ENCODE measurements around the gene NTN3.

The NTN3 gene

GRCh38 chr16:2450535-2450934 lies 20.6 kb upstream of the NTN3 start:
- Histone ChIP-seq H3K4me2 (ENCODE audit: insufficient read depth, low read length, poor library complexity, severe bottlenecking) (no peak overlapping the region), H3K18ac (ENCODE audit: low read length) (no peak overlapping the region), H2BK15ac (ENCODE audit: low read length) (no peak overlapping the region), H3K27ac (replicated peaks; ENCODE audit: low read length) (no peak overlapping the region), H2AFZ (ENCODE audit: low read length) (no peak overlapping the region), H2AK5ac (ENCODE audit: low read depth, low read length) (no peak overlapping the region), H2BK120ac (ENCODE audit: low read depth, low read length) (no peak overlapping the region), H2BK12ac (ENCODE audit: low read length) (no peak overlapping the region), H3K79me1 (ENCODE audit: low read depth, low read length) (peaks cover 9% of the 10 kb centered on the region), H3K9me3 (replicated peaks in 1 of 2; ENCODE audit: control insufficient read depth in 2 of 2, insufficient read depth in 1 of 2, low read depth in 1 of 2, low read length in 2 of 2) (no peaks in the 10 kb centered on the region), H3K27me3 (ENCODE audit: control insufficient read depth in 3 of 3, insufficient read depth in 3 of 3, low read depth in 1 of 3, low read length in 3 of 3) (no peaks in the 10 kb centered on the region), H4K91ac (ENCODE audit: low read depth, low read length, poor library complexity) (no peak overlapping the region), H3K9ac (ENCODE audit: low read depth, low read length, poor library complexity) (no peak overlapping the region), H4K8ac (ENCODE audit: low read depth, low read length) (no peak overlapping the region), H3K36me3 (replicated peaks in 1 of 2; ENCODE audit: control insufficient read depth in 2 of 2, insufficient read depth in 2 of 2, low read length in 2 of 2) (peaks cover 71 to 96% of the 10 kb centered on the region in 2 donors), H3K4me1 (ENCODE audit: control insufficient read depth in 2 of 2, insufficient read depth in 1 of 2, low read depth in 1 of 2, low read length in 2 of 2) (no peaks in the 10 kb centered on the region), H3K4ac (ENCODE audit: low read length) (no peak overlapping the region), H3K14ac (ENCODE audit: low read length) (no peak overlapping the region), H3K23ac (ENCODE audit: low read depth, low read length, poor library complexity) (no peak overlapping the region), H2BK5ac (ENCODE audit: low read length) (no peak overlapping the region), H3K4me3 (ENCODE audit: low read length in 2 of 2) (no peak overlapping the region)
- WGBS, 2 donors (ENCODE audit: extremely low coverage in 2 of 2, insufficient read length in 2 of 2, insufficient replicate concordance in 1 of 2), result no CpG with 5 or more reads among the region's 8 CpGs
- DNase-seq (ENCODE audit: low spot score), result no peak

- H3K9me3 ChIP-seq (replicated peaks in 1 of 2; ENCODE audit: control insufficient read depth in 2 of 2, insufficient read depth in 1 of 2, low read depth in 1 of 2, low read length in 2 of 2), result no peaks in the 10 kb centered on the region
- no peak overlapping the region for H2BK12ac ChIP-seq (ENCODE audit: low read length)
- no peak overlapping the region for H3K14ac ChIP-seq (ENCODE audit: low read length)
- H3K4me3 ChIP-seq (ENCODE audit: low read length in 2 of 2), result no peak overlapping the region
- H3K27ac ChIP-seq (replicated peaks; ENCODE audit: low read length), result no peak overlapping the region
- peaks cover 7% of the 10 kb centered on the region for H3K79me1 ChIP-seq (ENCODE audit: low read depth, low read length)
- H2AK5ac ChIP-seq (ENCODE audit: low read depth, low read length), result no peak overlapping the region
- H4K8ac ChIP-seq (ENCODE audit: low read depth, low read length), result no peak overlapping the region
- H2BK15ac ChIP-seq (ENCODE audit: low read length), result no peak overlapping the region
- peak overlapping the region; percentile 43 for H3K23ac ChIP-seq (ENCODE audit: low read depth, low read length, poor library complexity)
- H3K4me2 ChIP-seq (ENCODE audit: insufficient read depth, low read length, poor library complexity, severe bottlenecking), result no peak overlapping the region
- no peak overlapping the region for H2AFZ ChIP-seq (ENCODE audit: low read length)
- H2BK120ac ChIP-seq (ENCODE audit: low read depth, low read length), result no peak overlapping the region
- no peaks in the 10 kb centered on the region for H3K4me1 ChIP-seq (ENCODE audit: control insufficient read depth in 2 of 2, insufficient read depth in 1 of 2, low read depth in 1 of 2, low read length in 2 of 2)
- no peak overlapping the region for H3K18ac ChIP-seq (ENCODE audit: low read length)
- no peak overlapping the region for H3K9ac ChIP-seq (ENCODE audit: low read depth, low read length, poor library complexity)
- H3K27me3 ChIP-seq (ENCODE audit: control insufficient read depth in 3 of 3, insufficient read depth in 3 of 3, low read depth in 1 of 3, low read length in 3 of 3), result no peaks in the 10 kb centered on the region
- peaks cover 72 to 96% of the 10 kb centered on the region in 2 donors for H3K36me3 ChIP-seq (replicated peaks in 1 of 2; ENCODE audit: control insufficient read depth in 2 of 2, insufficient read depth in 2 of 2, low read length in 2 of 2)
- H2BK5ac ChIP-seq (ENCODE audit: low read length), result no peak overlapping the region
- no CpG with 5 or more reads among the region's 19 CpGs for WGBS, 2 donors (ENCODE audit: extremely low coverage in 2 of 2, insufficient read length in 2 of 2, insufficient replicate concordance in 1 of 2)
- H4K91ac ChIP-seq (ENCODE audit: low read depth, low read length, poor library complexity), result no peak overlapping the region
- no peak for DNase-seq (ENCODE audit: low spot score)
- H3K4ac ChIP-seq (ENCODE audit: low read length), result no peak overlapping the region
Observed at GRCh38 chr16:2450975-2451381, 20.1 kb upstream of the NTN3 start.

- Histone ChIP-seq H3K4me2 (ENCODE audit: insufficient read depth, low read length, poor library complexity, severe bottlenecking) (no peak overlapping the region), H2BK5ac (ENCODE audit: low read length) (no peak overlapping the region), H3K9me3 (replicated peaks in 1 of 2; ENCODE audit: control insufficient read depth in 2 of 2, insufficient read depth in 1 of 2, low read depth in 1 of 2, low read length in 2 of 2) (no peaks in the 10 kb centered on the region), H3K9ac (ENCODE audit: low read depth, low read length, poor library complexity) (no peak overlapping the region), H4K8ac (ENCODE audit: low read depth, low read length) (no peak overlapping the region), H3K14ac (ENCODE audit: low read length) (no peak overlapping the region), H2BK120ac (ENCODE audit: low read depth, low read length) (no peak overlapping the region), H3K27me3 (ENCODE audit: control insufficient read depth in 3 of 3, insufficient read depth in 3 of 3, low read depth in 1 of 3, low read length in 3 of 3) (no peaks in the 10 kb centered on the region), H3K18ac (ENCODE audit: low read length) (no peak overlapping the region), H3K79me1 (ENCODE audit: low read depth, low read length) (peaks cover 8% of the 10 kb centered on the region), H4K91ac (ENCODE audit: low read depth, low read length, poor library complexity) (no peak overlapping the region), H2AK5ac (ENCODE audit: low read depth, low read length) (no peak overlapping the region), H3K23ac (ENCODE audit: low read depth, low read length, poor library complexity) (peak overlapping the region; percentile 17), H3K4ac (ENCODE audit: low read length) (no peak overlapping the region), H2BK15ac (ENCODE audit: low read length) (no peak overlapping the region), H3K27ac (replicated peaks; ENCODE audit: low read length) (no peak overlapping the region), H3K36me3 (replicated peaks in 1 of 2; ENCODE audit: control insufficient read depth in 2 of 2, insufficient read depth in 2 of 2, low read length in 2 of 2) (peaks cover 71 to 96% of the 10 kb centered on the region in 2 donors), H3K4me3 (ENCODE audit: low read length in 2 of 2) (no peak overlapping the region), H2BK12ac (ENCODE audit: low read length) (no peak overlapping the region), H3K4me1 (ENCODE audit: control insufficient read depth in 2 of 2, insufficient read depth in 1 of 2, low read depth in 1 of 2, low read length in 2 of 2) (no peaks in the 10 kb centered on the region), H2AFZ (ENCODE audit: low read length) (no peak overlapping the region)
- no CpG with 5 or more reads among the region's 18 CpGs for WGBS, 2 donors (ENCODE audit: extremely low coverage in 2 of 2, insufficient read length in 2 of 2, insufficient replicate concordance in 1 of 2)
- no peak for DNase-seq (ENCODE audit: low spot score)
Observed at GRCh38 chr16:2451851-2452320, 19.2 kb upstream of the NTN3 start.

DNA sequence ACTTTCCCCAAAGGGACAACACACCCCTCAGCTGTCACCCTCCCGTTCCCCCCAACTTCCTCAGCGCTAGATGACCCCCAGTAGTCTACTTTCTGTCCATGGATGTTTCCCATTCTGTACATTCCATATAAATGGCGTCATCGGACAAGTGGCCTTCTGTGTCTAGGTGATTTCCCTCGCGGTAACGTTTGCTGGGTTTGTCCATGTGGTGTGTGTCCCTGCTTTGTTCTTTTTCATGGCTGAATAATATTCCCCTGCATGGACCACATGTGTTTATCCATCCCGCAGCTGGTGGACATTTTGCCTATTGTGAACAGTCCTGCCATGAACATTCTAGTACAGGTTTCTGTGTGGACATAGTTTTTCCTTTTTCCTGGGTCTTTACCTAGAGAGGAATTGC lies 18.4 kb upstream of the NTN3 start:
- H3K4me3 ChIP-seq (ENCODE audit: low read length in 2 of 2), result no peak overlapping the region
- H3K36me3 ChIP-seq (replicated peaks in 1 of 2; ENCODE audit: control insufficient read depth in 2 of 2, insufficient read depth in 2 of 2, low read length in 2 of 2), result peaks cover 75 to 98% of the 10 kb centered on the region in 2 donors
- no peak overlapping the region for H3K4me2 ChIP-seq (ENCODE audit: insufficient read depth, low read length, poor library complexity, severe bottlenecking)
- no peak overlapping the region for H3K18ac ChIP-seq (ENCODE audit: low read length)
- H4K91ac ChIP-seq (ENCODE audit: low read depth, low read length, poor library complexity), result no peak overlapping the region
- no peak overlapping the region for H2BK15ac ChIP-seq (ENCODE audit: low read length)
- peaks cover 8% of the 10 kb centered on the region for H3K79me1 ChIP-seq (ENCODE audit: low read depth, low read length)
- H3K4me1 ChIP-seq (ENCODE audit: control insufficient read depth in 2 of 2, insufficient read depth in 1 of 2, low read depth in 1 of 2, low read length in 2 of 2), result no peaks in the 10 kb centered on the region
- WGBS, 2 donors (ENCODE audit: extremely low coverage in 2 of 2, insufficient read length in 2 of 2, insufficient replicate concordance in 1 of 2), result no CpG with 5 or more reads among the region's 8 CpGs
- H3K9me3 ChIP-seq (replicated peaks in 1 of 2; ENCODE audit: control insufficient read depth in 2 of 2, insufficient read depth in 1 of 2, low read depth in 1 of 2, low read length in 2 of 2), result no peaks in the 10 kb centered on the region
- no peak overlapping the region for H3K4ac ChIP-seq (ENCODE audit: low read length)
- no peak overlapping the region for H3K9ac ChIP-seq (ENCODE audit: low read depth, low read length, poor library complexity)
- no peak overlapping the region for H2AK5ac ChIP-seq (ENCODE audit: low read depth, low read length)
- H3K23ac ChIP-seq (ENCODE audit: low read depth, low read length, poor library complexity), result no peak overlapping the region
- H4K8ac ChIP-seq (ENCODE audit: low read depth, low read length), result no peak overlapping the region
- no peak for DNase-seq (ENCODE audit: low spot score)
- H3K27me3 ChIP-seq (ENCODE audit: control insufficient read depth in 3 of 3, insufficient read depth in 3 of 3, low read depth in 1 of 3, low read length in 3 of 3), result no peaks in the 10 kb centered on the region
- H3K14ac ChIP-seq (ENCODE audit: low read length), result no peak overlapping the region
- H2AFZ ChIP-seq (ENCODE audit: low read length), result no peak overlapping the region
- H2BK120ac ChIP-seq (ENCODE audit: low read depth, low read length), result no peak overlapping the region
- no peak overlapping the region for H2BK12ac ChIP-seq (ENCODE audit: low read length)
- H3K27ac ChIP-seq (replicated peaks; ENCODE audit: low read length), result no peak overlapping the region
- no peak overlapping the region for H2BK5ac ChIP-seq (ENCODE audit: low read length)

All from neuronal stem cell (in vitro differentiated cells).